Measurements from ENCODE around the gene TTC34.

The TTC34 gene

GRCh38 chr1:2650967-2651645 lies 150.4 kb downstream of the TTC34 start:
- no peaks in the 10 kb centered on the region for H3K4me1 ChIP-seq (ENCODE audit: insufficient read depth, low read length)
- H3K27me3 ChIP-seq (ENCODE audit: insufficient read depth, low read length), result no peaks in the 10 kb centered on the region
- no peak overlapping the region for H3K9ac ChIP-seq (ENCODE audit: low read depth, low read length)
- H3K9me3 ChIP-seq (ENCODE audit: insufficient read depth, low read depth, low read length), result peaks cover 90% of the 10 kb centered on the region
- no peak overlapping the region for H3K27ac ChIP-seq (ENCODE audit: low read depth, low read length)
- no peak overlapping the region for H3K4me3 ChIP-seq (ENCODE audit: low read length)
- 68% methylated on average over 10 of the region's 10 CpGs for WGBS
- no peaks in the 10 kb centered on the region for H3K36me3 ChIP-seq (ENCODE audit: insufficient read depth, low read length)

- Histone ChIP-seq H3K36me3 (ENCODE audit: insufficient read depth, low read length) (no peaks in the 10 kb centered on the region), H3K27ac (ENCODE audit: low read depth, low read length) (no peak overlapping the region), H3K4me3 (ENCODE audit: low read length) (no peak overlapping the region), H3K4me1 (ENCODE audit: insufficient read depth, low read length) (no peaks in the 10 kb centered on the region), H3K9ac (ENCODE audit: low read depth, low read length) (no peak overlapping the region), H3K27me3 (ENCODE audit: insufficient read depth, low read length) (no peaks in the 10 kb centered on the region; the same call in 1 of the 2 replicates), H3K9me3 (ENCODE audit: insufficient read depth, low read depth, low read length) (peaks cover 53% of the 10 kb centered on the region)
- 75% methylated on average over 4 of the region's 5 CpGs for WGBS
Measured at GRCh38 chr1:2646837-2647236, 154.7 kb downstream of the TTC34 start.

- WGBS, result 75% methylated on average over 11 of the region's 11 CpGs
- no peaks in the 10 kb centered on the region; the same call in 1 of the 2 replicates for H3K27me3 ChIP-seq (ENCODE audit: insufficient read depth, low read length)
- no peak overlapping the region for H3K9ac ChIP-seq (ENCODE audit: low read depth, low read length)
- no peaks in the 10 kb centered on the region for H3K36me3 ChIP-seq (ENCODE audit: insufficient read depth, low read length)
- peaks cover 42% of the 10 kb centered on the region for H3K9me3 ChIP-seq (ENCODE audit: insufficient read depth, low read depth, low read length)
- no peak overlapping the region for H3K4me3 ChIP-seq (ENCODE audit: low read length)
- no peaks in the 10 kb centered on the region for H3K4me1 ChIP-seq (ENCODE audit: insufficient read depth, low read length)
- no peak overlapping the region for H3K27ac ChIP-seq (ENCODE audit: low read depth, low read length)
Measured at GRCh38 chr1:2645776-2646175, 155.7 kb downstream of the TTC34 start.

GRCh38 chr1:2645143-2645542 lies 156.3 kb downstream of the TTC34 start:
- 84% methylated on average over 14 of the region's 14 CpGs for WGBS
- no peaks in the 10 kb centered on the region for H3K4me1 ChIP-seq (ENCODE audit: insufficient read depth, low read length)
- H3K36me3 ChIP-seq (ENCODE audit: insufficient read depth, low read length), result no peaks in the 10 kb centered on the region
- H3K9ac ChIP-seq (ENCODE audit: low read depth, low read length), result no peak overlapping the region
- H3K4me3 ChIP-seq (ENCODE audit: low read length), result no peak overlapping the region
- H3K27ac ChIP-seq (ENCODE audit: low read depth, low read length), result no peak overlapping the region
- H3K9me3 ChIP-seq (ENCODE audit: insufficient read depth, low read depth, low read length), result peaks cover 36% of the 10 kb centered on the region
- H3K27me3 ChIP-seq (ENCODE audit: insufficient read depth, low read length), result no peaks in the 10 kb centered on the region; the same call in 1 of the 2 replicates

- Histone ChIP-seq H3K4me3 (ENCODE audit: low read length) (no peak overlapping the region), H3K4me1 (ENCODE audit: insufficient read depth, low read length) (no peaks in the 10 kb centered on the region), H3K9me3 (ENCODE audit: insufficient read depth, low read depth, low read length) (peaks cover 33% of the 10 kb centered on the region), H3K9ac (ENCODE audit: low read depth, low read length) (no peak overlapping the region), H3K27me3 (ENCODE audit: insufficient read depth, low read length) (no peaks in the 10 kb centered on the region; the same call in 1 of the 2 replicates), H3K27ac (ENCODE audit: low read depth, low read length) (no peak overlapping the region), H3K36me3 (ENCODE audit: insufficient read depth, low read length) (no peaks in the 10 kb centered on the region)
- 79% methylated on average over 12 of the region's 12 CpGs for WGBS
Measured at GRCh38 chr1:2644591-2645101, 156.8 kb downstream of the TTC34 start.

- Histone ChIP-seq H3K27ac (ENCODE audit: low read depth, low read length) (no peak overlapping the region), H3K4me1 (ENCODE audit: insufficient read depth, low read length) (no peaks in the 10 kb centered on the region), H3K9ac (ENCODE audit: low read depth, low read length) (no peak overlapping the region), H3K27me3 (ENCODE audit: insufficient read depth, low read length) (no peaks in the 10 kb centered on the region; the same call in 1 of the 2 replicates), H3K36me3 (ENCODE audit: insufficient read depth, low read length) (no peaks in the 10 kb centered on the region), H3K4me3 (ENCODE audit: low read length) (no peak overlapping the region), H3K9me3 (ENCODE audit: insufficient read depth, low read depth, low read length) (peaks cover 29% of the 10 kb centered on the region)
- 81% methylated on average over 14 of the region's 14 CpGs for WGBS
Measured at GRCh38 chr1:2644171-2644570, 157.3 kb downstream of the TTC34 start.

GRCh38 chr1:2643414-2644077 lies 157.9 kb downstream of the TTC34 start:
- no peak overlapping the region for H3K9ac ChIP-seq (ENCODE audit: low read depth, low read length)
- H3K4me3 ChIP-seq (ENCODE audit: low read length), result peak overlapping the region; percentile 80
- no peaks in the 10 kb centered on the region; the same call in 1 of the 2 replicates for H3K27me3 ChIP-seq (ENCODE audit: insufficient read depth, low read length)
- no peak overlapping the region for H3K27ac ChIP-seq (ENCODE audit: low read depth, low read length)
- no peaks in the 10 kb centered on the region for H3K4me1 ChIP-seq (ENCODE audit: insufficient read depth, low read length)
- peaks cover 23% of the 10 kb centered on the region for H3K9me3 ChIP-seq (ENCODE audit: insufficient read depth, low read depth, low read length)
- WGBS, result 49% methylated on average over 23 of the region's 24 CpGs
- H3K36me3 ChIP-seq (ENCODE audit: insufficient read depth, low read length), result no peaks in the 10 kb centered on the region

GRCh38 chr1:2642560-2643413 lies 158.7 kb downstream of the TTC34 start:
- peak overlapping the region; percentile 80 for H3K4me3 ChIP-seq (ENCODE audit: low read length)
- H3K4me1 ChIP-seq (ENCODE audit: insufficient read depth, low read length), result no peaks in the 10 kb centered on the region
- peak overlapping the region; percentile 81 for H3K9ac ChIP-seq (ENCODE audit: low read depth, low read length)
- H3K27me3 ChIP-seq (ENCODE audit: insufficient read depth, low read length), result peaks cover 5% of the 10 kb centered on the region; the same call in 1 of the 2 replicates
- 48% methylated on average over 84 of the region's 84 CpGs for WGBS
- no peaks in the 10 kb centered on the region for H3K36me3 ChIP-seq (ENCODE audit: insufficient read depth, low read length)
- peaks cover 23% of the 10 kb centered on the region for H3K9me3 ChIP-seq (ENCODE audit: insufficient read depth, low read depth, low read length)
- no peak overlapping the region for H3K27ac ChIP-seq (ENCODE audit: low read depth, low read length)

GRCh38 chr1:2642131-2642559 lies 159.3 kb downstream of the TTC34 start:
- 67% methylated on average over 11 of the region's 11 CpGs for WGBS
- Histone ChIP-seq H3K27ac (ENCODE audit: low read depth, low read length) (no peak overlapping the region), H3K4me3 (ENCODE audit: low read length) (peak overlapping the region; percentile 80), H3K36me3 (ENCODE audit: insufficient read depth, low read length) (no peaks in the 10 kb centered on the region), H3K9me3 (ENCODE audit: insufficient read depth, low read depth, low read length) (peaks cover 21% of the 10 kb centered on the region), H3K4me1 (ENCODE audit: insufficient read depth, low read length) (no peaks in the 10 kb centered on the region), H3K27me3 (ENCODE audit: insufficient read depth, low read length) (peaks cover 5% of the 10 kb centered on the region; the same call in 1 of the 2 replicates), H3K9ac (ENCODE audit: low read depth, low read length) (peak overlapping the region; percentile 81; the same call in 1 of the 2 replicates)

GRCh38 chr1:2641381-2642130 lies 159.9 kb downstream of the TTC34 start:
- peaks cover 5% of the 10 kb centered on the region; the same call in 1 of the 2 replicates for H3K27me3 ChIP-seq (ENCODE audit: insufficient read depth, low read length)
- no peaks in the 10 kb centered on the region for H3K36me3 ChIP-seq (ENCODE audit: insufficient read depth, low read length)
- WGBS, result 90% methylated on average over 34 of the region's 34 CpGs
- no peaks in the 10 kb centered on the region for H3K4me1 ChIP-seq (ENCODE audit: insufficient read depth, low read length)
- H3K9me3 ChIP-seq (ENCODE audit: insufficient read depth, low read depth, low read length), result peaks cover 21% of the 10 kb centered on the region
- no peak overlapping the region for H3K9ac ChIP-seq (ENCODE audit: low read depth, low read length)
- H3K27ac ChIP-seq (ENCODE audit: low read depth, low read length), result no peak overlapping the region
- H3K4me3 ChIP-seq (ENCODE audit: low read length), result peak overlapping the region; percentile 80

Measured in HUES64 (cell line).